ENCODE measurements around the gene PRICKLE2. TPM values are rescaled to one million over a fixed set of nuclear protein-coding genes. Genes with fewer than 3 reads are reported as not detected.
A peak's percentile ranks its signal among the peaks of the same experiment; 100 is the strongest.

The PRICKLE2 gene
- total RNA-seq, 1 donor from 2014 or later: 23.2 TPM

- DNase-seq (ENCODE audit: low spot score, unreplicated experiment): no peak
- Mint-ChIP-seq H3K27ac (no peak overlapping the region), H3K27me3 (no peaks in the 10 kb centered on the region), H3K4me1 (ENCODE audit: low read depth) (peaks cover 9% of the 10 kb centered on the region), H3K9me3 (ENCODE audit: low read depth) (no peaks in the 10 kb centered on the region), H3K36me3 (ENCODE audit: insufficient read depth) (no peaks in the 10 kb centered on the region), H3K4me3 (ENCODE audit: low read depth) (no peak overlapping the region)
- TF ChIP-seq CTCF (IDR thresholded peaks at IDR 0.05; ENCODE audit: unreplicated experiment): no peak
Measured at GRCh38 chr3:64131725-64132469, 93.4 kb downstream of the PRICKLE2 start.

- H3K27ac Mint-ChIP-seq: no peak overlapping the region
- H3K9me3 Mint-ChIP-seq (ENCODE audit: low read depth): no peaks in the 10 kb centered on the region
Measured at GRCh38 chr3:64130436-64130835, 94.8 kb downstream of the PRICKLE2 start.

GRCh38 chr3:64129581-64129980, 95.7 kb downstream of the PRICKLE2 start:
- DNase-seq (ENCODE audit: low spot score, unreplicated experiment): no peak
- peaks cover 7% of the 10 kb centered on the region for H3K9me3 Mint-ChIP-seq (ENCODE audit: low read depth)
- peak overlapping the region; percentile 18 for H3K27ac Mint-ChIP-seq
- H3K27me3 Mint-ChIP-seq: no peaks in the 10 kb centered on the region
- no peaks in the 10 kb centered on the region for H3K4me1 Mint-ChIP-seq (ENCODE audit: low read depth)
- H3K36me3 Mint-ChIP-seq (ENCODE audit: insufficient read depth): peaks cover 6% of the 10 kb centered on the region
- TF ChIP-seq CTCF (IDR thresholded peaks at IDR 0.05; ENCODE audit: unreplicated experiment): no peak
- H3K4me3 Mint-ChIP-seq (ENCODE audit: low read depth): no peak overlapping the region

More at GRCh38 chr3:64130436-64130835, 94.8 kb downstream of the PRICKLE2 start:
- no peak for DNase-seq (ENCODE audit: low spot score, unreplicated experiment)
- Mint-ChIP-seq H3K36me3 (ENCODE audit: insufficient read depth) (no peaks in the 10 kb centered on the region), H3K4me3 (ENCODE audit: low read depth) (no peak overlapping the region), H3K4me1 (ENCODE audit: low read depth) (peaks cover 8% of the 10 kb centered on the region), H3K27me3 (no peaks in the 10 kb centered on the region)
- no peak for TF ChIP-seq CTCF (IDR thresholded peaks at IDR 0.05; ENCODE audit: unreplicated experiment)

GRCh38 chr3:64129106-64129505, 96.2 kb downstream of the PRICKLE2 start:
- Mint-ChIP-seq H3K27me3 (no peaks in the 10 kb centered on the region), H3K36me3 (ENCODE audit: insufficient read depth) (peaks cover 7% of the 10 kb centered on the region), H3K4me1 (ENCODE audit: low read depth) (no peaks in the 10 kb centered on the region), H3K27ac (peak overlapping the region; percentile 18), H3K9me3 (ENCODE audit: low read depth) (peaks cover 9% of the 10 kb centered on the region), H3K4me3 (ENCODE audit: low read depth) (no peak overlapping the region)
- no peak for TF ChIP-seq CTCF (IDR thresholded peaks at IDR 0.05; ENCODE audit: unreplicated experiment)
- no peak for DNase-seq (ENCODE audit: low spot score, unreplicated experiment)

GRCh38 chr3:64125561-64125960, 99.7 kb downstream of the PRICKLE2 start:
- Mint-ChIP-seq H3K4me1 (ENCODE audit: low read depth) (no peaks in the 10 kb centered on the region), H3K36me3 (ENCODE audit: insufficient read depth) (peaks cover 9% of the 10 kb centered on the region), H3K4me3 (ENCODE audit: low read depth) (no peak overlapping the region), H3K27ac (no peak overlapping the region), H3K9me3 (ENCODE audit: low read depth) (peaks cover 9% of the 10 kb centered on the region), H3K27me3 (no peaks in the 10 kb centered on the region)
- no peak for DNase-seq (ENCODE audit: low spot score, unreplicated experiment)
- TF ChIP-seq CTCF (IDR thresholded peaks at IDR 0.05; ENCODE audit: unreplicated experiment): no peak

Measured in progenitor cell of endocrine pancreas (in vitro differentiated cells).